Fibroblast of mammary gland (primary cell): ENCODE measurements around the gene FSTL4.

Experiments used
- DNase-seq: peaks from one replicate; pipeline ENCODE4 v3.0.0-alpha.2; 2010; ENCODE audit warnings: low read depth
- H3K4me3 ChIP-seq: 2 replicates; pipeline ENCODE4 v1.5.1; 2011; ENCODE audit warnings: low read depth, mild to moderate bottlenecking, low read length, moderate library complexity; ENCODE audit not compliant: control insufficient read depth
- CTCF ChIP-seq: conservative IDR thresholded peaks from 2 replicates; pipeline ENCODE4 v1.5.1; 2011; ENCODE audit warnings: low read depth, low read length, inconsistent platforms; ENCODE audit not compliant: control insufficient read depth, insufficient read depth

FSTL4 gene

GRCh38 chr5:133326361-133326760 is 286.0 kb downstream of the FSTL4 start:
- DNase-seq, result no peak
- TF ChIP-seq CTCF, result no peak
- no peak overlapping the region for H3K4me3 ChIP-seq

- no peak for DNase-seq
- no peak for TF ChIP-seq CTCF
- no peak overlapping the region for H3K4me3 ChIP-seq
Measured at GRCh38 chr5:133325864-133326263, 286.5 kb downstream of the FSTL4 start.

- DNase-seq, result no peak
- no peak overlapping the region for H3K4me3 ChIP-seq
- TF ChIP-seq CTCF, result no peak
Measured at GRCh38 chr5:133324926-133325325, 287.4 kb downstream of the FSTL4 start.

GRCh38 chr5:133323494-133324457 is 288.6 kb downstream of the FSTL4 start:
- no peak for DNase-seq
- H3K4me3 ChIP-seq, result no peak overlapping the region
- TF ChIP-seq CTCF, result no peak

- no peak for DNase-seq
- no peak for TF ChIP-seq CTCF
- H3K4me3 ChIP-seq, result no peak overlapping the region
Measured at GRCh38 chr5:133322743-133323142, 289.6 kb downstream of the FSTL4 start.

GRCh38 chr5:133321833-133322420 is 290.4 kb downstream of the FSTL4 start:
- no peak for TF ChIP-seq CTCF
- no peak overlapping the region for H3K4me3 ChIP-seq
- DNase-seq, result no peak
